ENCODE measurements around the gene NRCAM. TPM values are rescaled to one million over a fixed set of nuclear protein-coding genes. Genes with fewer than 3 reads are reported as not detected.

NRCAM gene
- total RNA-seq, 1 experiment from 2014 or later, result 2.7 TPM

GRCh38 chr7:108307194-108307593 lies 149.0 kb downstream of the NRCAM start (continued):
- TF ChIP-seq ARID4B (CRISPR knock-in tag; IDR thresholded peaks at IDR 0.05; ENCODE audit: borderline replicate concordance) (no peak), IRF2 (CRISPR knock-in tag; IDR thresholded peaks at IDR 0.05; ENCODE audit: borderline replicate concordance, low read depth) (no peak), ZNF317 (CRISPR knock-in tag; IDR thresholded peaks at IDR 0.05; ENCODE audit: borderline replicate concordance, low read depth) (no peak), ZNF423 (CRISPR knock-in tag; IDR thresholded peaks at IDR 0.05) (no peak), JAZF1 (CRISPR knock-in tag; IDR thresholded peaks at IDR 0.05) (no peak), HMGA2 (CRISPR knock-in tag; IDR thresholded peaks at IDR 0.05) (no peak)

GRCh38 chr7:108303332-108303731 lies 152.9 kb downstream of the NRCAM start:
- Mint-ChIP-seq H3K27me3 (ENCODE audit: low read depth) (no peaks in the 10 kb centered on the region), H3K9me3 (no peaks in the 10 kb centered on the region), H3K4me3 (no peak overlapping the region), H3K4me1 (peaks cover 12% of the 10 kb centered on the region), H3K36me3 (no peaks in the 10 kb centered on the region), H3K27ac (no peak overlapping the region)
- ChIA-PET CTCF (no interaction called here), POLR2A (no interaction called here)
- DNase-seq (ENCODE audit: low spot score) (no peak), ATAC-seq (no peak)
- TF ChIP-seq JUN (CRISPR knock-in tag; IDR thresholded peaks at IDR 0.05), result no peak
- TF ChIP-seq NFYB (CRISPR knock-in tag; conservative IDR thresholded peaks at IDR 0.05; ENCODE audit: low read depth), result no peak
- no peak for TF ChIP-seq ZNF532 (CRISPR knock-in tag; IDR thresholded peaks at IDR 0.05; ENCODE audit: borderline replicate concordance)
- TF ChIP-seq GABPB1 (CRISPR knock-in tag; IDR thresholded peaks at IDR 0.05), result no peak
- TF ChIP-seq, protein P1, sequence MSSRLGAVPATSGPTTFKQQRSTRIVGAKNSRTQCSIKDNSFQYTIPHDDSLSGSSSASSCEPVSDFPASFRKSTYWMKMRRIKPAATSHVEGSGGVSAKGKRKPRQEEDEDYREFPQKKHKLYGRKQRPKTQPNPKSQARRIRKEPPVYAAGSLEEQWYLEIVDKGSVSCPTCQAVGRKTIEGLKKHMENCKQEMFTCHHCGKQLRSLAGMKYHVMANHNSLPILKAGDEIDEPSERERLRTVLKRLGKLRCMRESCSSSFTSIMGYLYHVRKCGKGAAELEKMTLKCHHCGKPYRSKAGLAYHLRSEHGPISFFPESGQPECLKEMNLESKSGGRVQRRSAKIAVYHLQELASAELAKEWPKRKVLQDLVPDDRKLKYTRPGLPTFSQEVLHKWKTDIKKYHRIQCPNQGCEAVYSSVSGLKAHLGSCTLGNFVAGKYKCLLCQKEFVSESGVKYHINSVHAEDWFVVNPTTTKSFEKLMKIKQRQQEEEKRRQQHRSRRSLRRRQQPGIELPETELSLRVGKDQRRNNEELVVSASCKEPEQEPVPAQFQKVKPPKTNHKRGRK (CRISPR knock-in tag; IDR thresholded peaks at IDR 0.05; ENCODE audit: borderline replicate concordance), result no peak
- TF ChIP-seq, protein P2, sequence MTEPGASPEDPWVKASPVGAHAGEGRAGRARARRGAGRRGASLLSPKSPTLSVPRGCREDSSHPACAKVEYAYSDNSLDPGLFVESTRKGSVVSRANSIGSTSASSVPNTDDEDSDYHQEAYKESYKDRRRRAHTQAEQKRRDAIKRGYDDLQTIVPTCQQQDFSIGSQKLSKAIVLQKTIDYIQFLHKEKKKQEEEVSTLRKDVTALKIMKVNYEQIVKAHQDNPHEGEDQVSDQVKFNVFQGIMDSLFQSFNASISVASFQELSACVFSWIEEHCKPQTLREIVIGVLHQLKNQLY (CRISPR knock-in tag; IDR thresholded peaks at IDR 0.05), result no peak
- no peak for TF ChIP-seq E2F1 (CRISPR knock-in tag; IDR thresholded peaks at IDR 0.05)
- TF ChIP-seq ZNF396 (CRISPR knock-in tag; IDR thresholded peaks at IDR 0.05; ENCODE audit: borderline replicate concordance), result no peak
- TF ChIP-seq OVOL2 (CRISPR knock-in tag; IDR thresholded peaks at IDR 0.05; ENCODE audit: borderline replicate concordance), result no peak
- no peak for TF ChIP-seq HMGA2 (CRISPR knock-in tag; IDR thresholded peaks at IDR 0.05)
- TF ChIP-seq SOX15 (CRISPR knock-in tag; IDR thresholded peaks at IDR 0.05), result no peak
